Astrocyte of the cerebellum (primary cell): ENCODE results near the gene HOXC13.

ENCODE experiments used
- DNase-seq: peaks from one replicate; pipeline ENCODE4 v3.0.0-alpha.2; 2011; ENCODE audit warnings: low read depth
- H3K4me3 ChIP-seq: 2 replicates; pipeline ENCODE4 v1.5.1; 2011; ENCODE audit warnings: mild to moderate bottlenecking, low read depth, low read length, moderate library complexity
- CTCF ChIP-seq: IDR thresholded peaks from 2 replicates; pipeline ENCODE4 v1.5.1; 2012; ENCODE audit warnings: low read length, low read depth, moderate library complexity, mild to moderate bottlenecking; ENCODE audit errors: missing control alignments
- in situ Hi-C: cut with HindIII; loops from 2 replicates; pipeline ENCODE4 v1.10.0; 2017; ENCODE audit warnings: low sequenced_read_pairs

The HOXC13 gene

DNA sequence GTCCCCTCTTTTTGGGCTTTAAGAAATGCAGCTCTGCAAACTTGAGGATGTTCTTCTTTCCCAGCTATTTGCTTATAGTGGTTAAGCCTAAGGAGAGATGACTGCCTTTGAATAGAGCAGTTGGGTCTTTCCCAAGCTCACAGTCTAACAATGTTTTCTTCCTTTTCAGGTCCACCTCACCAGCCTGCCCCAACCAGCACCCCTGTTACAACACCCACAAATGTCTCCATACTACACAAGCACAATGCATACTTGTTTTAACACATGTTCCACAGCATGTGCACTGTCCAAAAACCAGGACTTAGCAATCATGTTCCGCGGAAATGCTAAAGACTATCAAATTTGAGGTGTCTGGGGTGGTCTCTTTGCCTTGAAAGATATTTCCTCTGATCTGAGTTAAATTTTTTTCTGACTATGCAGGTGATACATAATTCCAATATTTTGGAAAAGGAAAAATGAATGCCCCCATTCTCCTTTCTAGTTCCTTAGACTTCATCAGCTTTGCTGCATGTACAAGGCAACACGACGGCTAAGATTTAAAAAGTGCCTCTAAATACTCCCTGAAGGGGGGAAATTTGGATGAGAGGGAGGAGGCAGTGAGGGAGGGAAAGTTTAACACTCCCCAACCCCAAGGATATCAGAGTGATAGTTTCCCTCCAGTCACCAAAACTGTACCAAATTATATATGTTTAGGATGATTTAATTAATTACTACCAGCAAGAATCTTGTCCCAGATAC lies 6.6 kb upstream of the HOXC13 start:
- no peak overlapping the region for H3K4me3 ChIP-seq
- TF ChIP-seq CTCF, result no peak
- DNase-seq, result no peak
- in situ Hi-C loops, result no loop called here

DNA sequence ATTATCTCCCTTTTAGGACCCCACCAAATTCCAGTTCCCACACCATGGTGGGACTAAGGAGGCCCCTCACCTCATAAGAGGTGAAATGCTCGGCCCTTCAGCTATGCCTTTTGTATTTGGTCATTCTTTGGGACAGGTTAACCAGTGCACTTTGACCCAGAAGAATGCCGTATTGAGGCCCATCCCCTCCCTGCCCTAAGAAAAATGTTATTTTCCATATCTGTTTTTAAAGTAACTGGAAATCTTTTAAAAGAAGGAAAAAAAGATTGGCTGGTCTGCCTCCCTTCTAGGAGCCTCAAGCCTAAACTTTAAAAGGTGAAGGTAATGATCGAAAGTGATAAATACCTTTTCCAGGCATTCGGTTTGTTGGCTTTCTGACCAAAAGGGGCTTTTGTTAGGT lies 5.7 kb upstream of the HOXC13 start:
- in situ Hi-C loops, result no loop called here
- DNase-seq, result no peak
- no peak overlapping the region for H3K4me3 ChIP-seq
- no peak for TF ChIP-seq CTCF

GRCh38 chr12:53935383-53936341 lies 3.0 kb upstream of the HOXC13 start:
- no peak for DNase-seq
- no peak for TF ChIP-seq CTCF
- H3K4me3 ChIP-seq, result no peak overlapping the region
- in situ Hi-C loops, result no loop called here

- in situ Hi-C loops, result no loop called here
- DNase-seq, result no peak
- no peak for TF ChIP-seq CTCF
- H3K4me3 ChIP-seq, result no peak overlapping the region
Measured at GRCh38 chr12:53937099-53937498, 1.5 kb upstream of the HOXC13 start.

DNA sequence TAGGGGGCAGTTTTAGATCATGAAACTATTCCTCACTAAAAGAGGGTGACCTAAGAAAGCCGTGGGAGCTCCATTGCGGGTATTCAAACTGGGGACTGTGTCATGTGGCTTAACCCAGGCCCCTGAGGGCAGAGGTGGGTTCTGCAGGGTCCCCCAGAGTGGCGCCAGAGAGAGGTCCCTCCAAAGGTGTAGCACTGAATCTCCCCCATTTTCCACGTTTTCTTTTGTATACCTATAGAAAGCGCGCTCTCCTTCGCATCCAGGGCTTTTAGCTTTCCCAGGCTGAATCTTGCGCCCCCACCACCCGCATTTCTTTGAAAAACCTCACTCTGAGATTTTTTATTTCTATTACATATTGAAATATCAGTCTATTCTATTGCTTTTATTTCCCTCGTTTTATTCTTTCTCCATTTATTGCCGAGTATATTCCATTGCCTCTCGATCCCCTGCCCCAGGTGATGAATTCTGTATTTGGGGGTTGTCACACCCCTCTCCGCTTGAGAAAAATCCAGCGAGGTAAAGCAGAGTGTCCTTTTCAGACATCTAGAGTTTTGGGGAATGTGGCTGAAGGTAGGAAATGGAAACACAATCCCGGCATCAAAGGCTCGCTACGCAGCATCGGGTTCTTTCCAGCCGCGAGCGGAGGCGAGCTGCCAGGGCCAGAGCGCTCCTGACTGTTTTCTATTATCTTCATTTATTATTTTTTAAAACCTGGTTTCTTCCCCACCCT lies 870 bp upstream of the HOXC13 start:
- no peak for DNase-seq
- no peak overlapping the region for H3K4me3 ChIP-seq
- TF ChIP-seq CTCF, result no peak
- in situ Hi-C loops, result no loop called here
